ENCODE results near the gene TRAPPC10.

The TRAPPC10 gene

GRCh38 chr21:44019568-44019958 is 7.5 kb downstream of the TRAPPC10 start:
- peak in 1 of 42 donors; percentile 18 for DNase-seq
- intact Hi-C loops (cut with DNase I) = loop anchor here (10.0 kb wide), 1 partner anchor 45 kb away; no protein-coding TSS in a partner anchor

DNA sequence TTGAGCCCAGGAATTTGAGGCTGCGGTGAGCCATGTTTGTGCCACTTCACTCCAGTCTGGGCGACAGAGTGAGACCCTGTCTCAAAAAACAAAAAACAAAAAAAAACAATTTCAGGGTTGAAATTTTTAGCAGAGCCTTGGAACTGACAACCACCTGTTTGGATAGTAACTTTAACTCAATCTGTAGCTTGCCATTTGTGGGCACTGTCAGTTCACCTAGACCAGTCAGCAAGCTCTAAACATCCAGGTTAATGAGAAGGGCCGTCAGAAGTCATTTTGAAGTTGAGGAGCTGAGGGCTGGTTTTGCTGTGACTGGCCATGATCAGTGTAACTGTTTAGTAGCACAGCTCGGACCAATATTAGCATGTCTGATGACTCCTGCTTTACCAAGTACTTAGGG is 8.4 kb downstream of the TRAPPC10 start:
- DNase-seq = peak in 1 of 42 donors; percentile 24
- intact Hi-C loops (cut with DNase I) = no loop called here

DNA sequence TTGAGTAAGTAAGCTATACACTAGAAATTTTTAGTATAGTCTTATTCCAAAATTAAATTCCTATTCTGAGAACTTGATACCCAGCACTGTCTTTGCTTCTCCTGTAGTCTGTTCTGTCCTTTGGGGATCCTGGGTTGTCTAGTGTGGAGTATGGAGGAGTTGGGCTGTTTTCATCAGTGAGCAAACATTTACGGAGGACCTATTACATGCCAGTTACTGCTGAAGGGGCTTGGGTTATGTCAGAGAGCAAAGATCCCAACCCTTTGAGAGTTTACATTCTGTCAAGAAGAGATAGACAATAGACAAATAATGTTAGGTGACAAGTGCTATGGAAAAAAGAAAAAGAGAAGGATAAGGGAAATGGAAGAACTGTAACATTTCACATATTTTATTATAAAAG is 9.0 kb downstream of the TRAPPC10 start:
- intact Hi-C loops (cut with DNase I) = no loop called here

GRCh38 chr21:44024257-44024656 is 12.1 kb downstream of the TRAPPC10 start:
- DNase-seq = no peak
- intact Hi-C loops (cut with DNase I) = no loop called here

More for the DNA sequence above, 9.0 kb downstream of the TRAPPC10 start:
- DNase-seq = peak in 1 of 42 donors; percentile 14

DNA sequence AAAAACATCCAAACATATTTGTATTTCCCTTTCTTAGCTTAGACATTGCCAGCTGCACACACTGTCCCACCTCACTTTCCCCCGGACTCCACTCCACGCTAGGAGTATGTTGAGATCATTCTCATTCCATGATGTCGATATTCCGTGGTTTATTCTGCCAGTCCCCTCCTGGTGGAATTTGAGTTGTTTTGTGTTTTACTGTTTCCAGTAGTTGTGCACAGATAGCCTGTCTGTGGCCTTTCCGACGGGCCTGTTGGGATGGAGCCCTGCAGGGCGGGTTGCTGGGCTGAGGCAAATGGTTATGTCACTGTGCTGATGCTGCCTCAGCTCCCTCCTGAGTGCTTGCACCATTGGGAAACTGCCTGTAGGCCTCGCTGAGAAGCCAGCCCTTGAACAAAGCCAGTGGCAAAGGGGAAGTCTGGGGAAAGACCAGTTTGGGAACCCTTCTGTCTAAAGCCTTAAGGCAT is 12.8 kb downstream of the TRAPPC10 start:
- peak in 40 of 42 donors; percentile 11 to 82 (median 56) for DNase-seq
- intact Hi-C loops (cut with DNase I) = no loop called here

- DNase-seq = no peak
- intact Hi-C loops (cut with DNase I) = no loop called here
These were observed 15.6 kb downstream of the TRAPPC10 start for GRCh38 chr21:44027607-44028286.

- DNase-seq = peak in 2 of 42 donors; percentile 16 to 37
- intact Hi-C loops (cut with DNase I) = no loop called here
These were observed 16.2 kb downstream of the TRAPPC10 start for GRCh38 chr21:44028287-44028659.

- peak in 1 of 42 donors; percentile 24 for DNase-seq
- intact Hi-C loops (cut with DNase I) = no loop called here
These were observed 17.5 kb downstream of the TRAPPC10 start for GRCh38 chr21:44029460-44030087.

GRCh38 chr21:44035244-44035643 is 23.1 kb downstream of the TRAPPC10 start:
- intact Hi-C loops (cut with DNase I) = no loop called here
- DNase-seq = no peak

GRCh38 chr21:44038063-44038462 is 26.0 kb downstream of the TRAPPC10 start:
- DNase-seq = no peak

GRCh38 chr21:44039828-44040227 is 27.7 kb downstream of the TRAPPC10 start:
- DNase-seq = no peak
- intact Hi-C loops (cut with DNase I) = no loop called here

More at GRCh38 chr21:44038063-44038462, 26.0 kb downstream of the TRAPPC10 start:
- intact Hi-C loops (cut with DNase I) = no loop called here

DNA sequence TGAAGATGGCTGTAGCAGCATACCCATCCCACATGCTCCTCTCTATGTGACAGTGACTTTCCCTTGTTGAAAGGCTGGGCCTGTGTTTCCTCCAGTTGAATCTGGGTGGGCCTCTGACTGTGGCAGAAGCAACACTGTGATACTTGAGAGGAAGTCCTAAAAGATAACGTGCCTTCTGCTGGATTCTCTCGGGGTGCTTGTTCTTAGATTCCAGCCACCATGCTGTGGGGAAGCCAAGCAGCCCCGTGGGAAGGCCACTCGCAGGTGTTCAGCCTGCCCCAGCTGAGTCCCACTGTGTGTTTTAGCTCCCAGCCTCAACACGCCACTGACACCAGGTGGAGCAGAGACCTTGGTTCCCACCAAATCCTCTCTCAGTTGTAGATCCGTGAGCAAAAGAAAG is 31.5 kb downstream of the TRAPPC10 start:
- intact Hi-C loops (cut with DNase I) = no loop called here
- no peak for DNase-seq

- intact Hi-C loops (cut with DNase I) = no loop called here
- no peak for DNase-seq
These were observed 34.6 kb downstream of the TRAPPC10 start for GRCh38 chr21:44046734-44047133.

- intact Hi-C loops (cut with DNase I) = no loop called here
- DNase-seq = peak in 7 of 42 donors; percentile 34 to 73 (median 42)
These were observed 36.0 kb downstream of the TRAPPC10 start for GRCh38 chr21:44047996-44048560.

GRCh38 chr21:44049182-44049581 is 37.1 kb downstream of the TRAPPC10 start:
- intact Hi-C loops (cut with DNase I) = no loop called here
- peak in 12 of 42 donors; percentile 22 to 64 (median 49) for DNase-seq

DNA sequence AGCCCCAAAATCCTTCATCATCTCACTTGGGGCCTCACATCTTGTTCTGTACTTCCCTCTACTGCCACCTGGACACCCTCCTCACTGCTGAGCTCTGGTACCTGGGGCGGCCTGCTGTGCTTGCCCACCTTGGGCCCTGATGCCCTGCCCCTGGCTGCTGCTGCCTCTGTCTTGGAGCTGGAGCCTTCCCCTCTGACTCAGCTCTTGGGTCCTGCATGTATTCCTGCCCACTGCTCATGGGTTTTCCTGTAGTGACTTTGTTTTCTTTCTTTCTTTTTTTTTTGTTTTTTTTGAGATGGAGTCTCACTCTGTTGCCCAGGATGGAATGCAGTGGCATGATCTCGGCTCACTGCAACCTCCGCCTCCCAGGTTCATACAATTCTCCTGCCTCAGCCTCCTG is 37.5 kb downstream of the TRAPPC10 start:
- intact Hi-C loops (cut with DNase I) = no loop called here
- DNase-seq = no peak

DNA sequence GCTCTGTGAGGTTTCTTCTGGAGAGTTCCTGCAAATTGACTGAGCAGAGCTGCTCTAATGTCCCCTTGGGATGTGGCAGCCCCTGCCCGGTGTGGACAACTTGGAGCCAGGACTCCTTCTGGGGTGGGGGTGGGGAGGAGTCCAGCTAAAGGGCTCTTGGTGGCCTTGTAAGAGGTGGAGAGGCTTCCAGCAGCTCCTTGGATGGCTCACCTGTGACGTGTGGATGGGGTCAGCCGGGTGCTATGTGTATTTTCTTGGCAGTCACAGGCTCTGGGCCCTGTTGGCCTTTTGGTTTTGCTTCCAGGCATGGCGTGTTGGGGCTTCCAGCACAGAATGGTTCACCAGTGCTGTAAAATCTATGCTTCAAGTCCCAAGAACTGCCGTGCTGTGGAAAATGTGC is 38.2 kb downstream of the TRAPPC10 start:
- intact Hi-C loops (cut with DNase I) = no loop called here
- DNase-seq = no peak

DNA sequence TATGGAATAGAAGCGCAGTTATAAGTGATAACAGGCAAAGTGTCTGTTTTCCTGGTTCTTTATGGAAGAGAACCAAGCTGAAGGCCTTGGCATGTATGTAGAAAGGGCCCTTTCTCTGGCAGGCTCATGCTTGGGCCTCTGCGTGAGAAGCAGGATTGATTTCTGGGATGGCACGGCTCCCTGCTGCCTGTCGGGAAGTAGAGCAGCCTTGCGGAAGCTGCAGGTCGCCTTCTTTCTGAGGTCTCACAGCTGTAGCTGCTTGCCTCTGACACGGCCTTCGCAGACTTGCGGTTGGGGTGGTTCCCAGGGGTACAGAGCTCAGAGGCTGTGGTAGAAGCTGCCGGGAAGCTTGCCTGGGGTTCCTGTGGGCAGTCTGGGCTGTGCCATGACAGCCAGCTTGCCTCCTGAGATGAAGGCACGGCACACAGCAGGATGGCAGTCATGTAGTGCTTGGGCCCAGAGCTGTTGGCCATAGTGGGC is 39.4 kb downstream of the TRAPPC10 start:
- intact Hi-C loops (cut with DNase I) = no loop called here
- peak in 36 of 42 donors; percentile 22 to 78 (median 58) for DNase-seq

DNA sequence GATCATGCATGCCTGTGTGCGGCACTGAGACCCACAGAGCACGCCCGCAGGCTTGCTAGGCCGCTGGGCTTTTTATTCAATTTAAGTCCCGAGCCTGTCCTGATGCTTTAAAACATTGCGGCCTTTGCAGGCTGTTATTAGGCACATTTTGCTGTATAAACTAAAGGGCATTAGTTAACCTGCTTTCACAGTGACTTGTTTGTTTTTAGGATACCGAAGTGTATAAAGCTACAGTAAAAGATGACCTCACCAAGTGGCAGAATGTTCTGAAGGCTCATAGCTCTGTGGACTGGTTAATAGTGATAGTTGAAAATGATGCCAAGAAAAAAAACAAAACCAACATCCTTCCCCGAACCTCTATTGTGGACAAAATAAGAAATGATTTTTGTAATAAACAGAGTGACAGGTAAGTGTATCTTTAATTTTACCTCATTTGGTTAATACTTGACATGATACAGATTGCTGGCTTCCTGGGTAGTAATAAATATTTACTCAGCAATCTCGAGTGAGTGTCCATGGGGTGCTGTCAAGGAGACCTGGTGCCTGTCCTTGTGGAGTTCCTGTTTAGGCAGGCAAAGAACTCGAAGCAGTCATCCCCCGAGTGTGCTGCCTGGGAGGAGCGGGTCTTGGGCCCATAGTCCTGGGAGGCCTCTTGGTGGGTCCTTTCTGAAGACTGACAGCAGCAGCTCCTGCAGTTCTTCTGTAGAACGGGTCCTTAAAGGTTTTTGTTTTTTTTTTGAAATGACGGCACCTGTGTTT is 40.1 kb downstream of the TRAPPC10 start:
- intact Hi-C loops (cut with DNase I) = no loop called here
- no peak for DNase-seq
